ENCODE results near the gene MAGI2.

DNA sequence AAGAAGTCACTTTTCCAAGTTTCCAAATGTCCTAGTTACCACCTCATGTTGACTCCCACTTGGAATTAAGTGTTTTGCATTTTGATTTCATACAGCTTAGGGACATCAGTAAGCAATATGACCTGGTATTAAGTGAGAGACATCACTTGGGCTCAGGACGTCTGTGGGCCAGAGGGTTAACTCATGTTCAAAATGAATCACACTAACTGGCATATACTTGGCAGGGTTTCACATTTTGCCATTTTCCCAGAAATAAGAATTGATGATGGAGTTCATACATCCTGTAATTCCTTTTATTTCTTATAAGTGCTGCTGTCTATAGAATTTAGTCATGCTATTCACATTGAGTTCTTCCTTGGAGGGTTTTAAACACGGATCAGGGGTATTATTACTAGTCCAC is 1138.3 kb downstream of the MAGI2 start:
- TF ChIP-seq, protein P1, sequence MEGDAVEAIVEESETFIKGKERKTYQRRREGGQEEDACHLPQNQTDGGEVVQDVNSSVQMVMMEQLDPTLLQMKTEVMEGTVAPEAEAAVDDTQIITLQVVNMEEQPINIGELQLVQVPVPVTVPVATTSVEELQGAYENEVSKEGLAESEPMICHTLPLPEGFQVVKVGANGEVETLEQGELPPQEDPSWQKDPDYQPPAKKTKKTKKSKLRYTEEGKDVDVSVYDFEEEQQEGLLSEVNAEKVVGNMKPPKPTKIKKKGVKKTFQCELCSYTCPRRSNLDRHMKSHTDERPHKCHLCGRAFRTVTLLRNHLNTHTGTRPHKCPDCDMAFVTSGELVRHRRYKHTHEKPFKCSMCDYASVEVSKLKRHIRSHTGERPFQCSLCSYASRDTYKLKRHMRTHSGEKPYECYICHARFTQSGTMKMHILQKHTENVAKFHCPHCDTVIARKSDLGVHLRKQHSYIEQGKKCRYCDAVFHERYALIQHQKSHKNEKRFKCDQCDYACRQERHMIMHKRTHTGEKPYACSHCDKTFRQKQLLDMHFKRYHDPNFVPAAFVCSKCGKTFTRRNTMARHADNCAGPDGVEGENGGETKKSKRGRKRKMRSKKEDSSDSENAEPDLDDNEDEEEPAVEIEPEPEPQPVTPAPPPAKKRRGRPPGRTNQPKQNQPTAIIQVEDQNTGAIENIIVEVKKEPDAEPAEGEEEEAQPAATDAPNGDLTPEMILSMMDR (IDR thresholded peaks at IDR 0.05; ENCODE audit: borderline replicate concordance, extremely low read depth, low read length, poor library complexity, severe bottlenecking) = no peak
- no peak for TF ChIP-seq EZH2 (IDR thresholded peaks at IDR 0.05; ENCODE audit: borderline replicate concordance, low read depth, low read length, severe bottlenecking)

All from DND-41 (cell line).